Vagina (tissue), 2 donors: Measurements from ENCODE around the gene PHKA2. TPM values are rescaled to one million over a fixed set of nuclear protein-coding genes. Genes with fewer than 3 reads are reported as not detected.

Source experiments
- DNase-seq, 2 donors: peaks; one replicate each; pipeline ENCODE4 v3.0.0-alpha.2; 2017; ENCODE audit errors: extremely low spot score in 2 of 2
- H3K27ac ChIP-seq: fragments of 200-600 bp; sonication (generic); one replicate; pipeline ENCODE4 v1.5.1; 2019
- H3K27me3 ChIP-seq: fragments of 200-600 bp; sonication (generic); one replicate; pipeline ENCODE4 v1.5.1; 2019
- H3K36me3 ChIP-seq, 2 donors: fragments of 200-600 bp; sonication (generic); one replicate each; pipeline ENCODE4 v1.5.1; 2017 to 2019
- H3K4me1 ChIP-seq: fragments of 200-600 bp; sonication (generic); one replicate; pipeline ENCODE4 v1.5.1; 2019
- H3K4me3 ChIP-seq, 2 donors: fragments of 200-600 bp; sonication (generic); 1 replicate in 1 of 2; 2 replicates in 1 of 2; pipeline ENCODE4 v1.5.1; 2016 to 2019
- H3K9me3 ChIP-seq: fragments of 200-600 bp; sonication (generic); one replicate; pipeline ENCODE4 v1.5.1; 2019
- POLR2A ChIP-seq, 2 donors: fragments of 450-650 bp; IDR thresholded peaks; one replicate each; pipeline ENCODE4 v1.6.1; 2017; ENCODE audit warnings: antibody characterized with exemption in 2 of 2, mild to moderate bottlenecking in 2 of 2, moderate library complexity in 2 of 2
- POLR2AphosphoS5 ChIP-seq, 2 donors: sonication (generic); formaldehyde crosslinking; IDR thresholded peaks; one replicate each; pipeline ENCODE4 v1.9.0; 2017; ENCODE audit warnings: antibody characterized with exemption in 2 of 2, mild to moderate bottlenecking in 2 of 2, low read depth in 1 of 2; ENCODE audit not compliant: insufficient read depth in 1 of 2
- intact Hi-C: fragments of 100-400 bp; cut with DNase I; formaldehyde crosslinking; loops from one replicate; pipeline ENCODE4 v1.15.1; 2023
- total RNA-seq: library from RNA; depleted of rRNA; stranded (reverse); fragments of >200 nt; gene quantifications from one replicate; pipeline ENCODE4 v1.2.3, GENCODE V29; 2016
- TF ChIP-seq, protein P1 (sequence below), 3 experiments: fragments of 450-650 bp in 2 of 3; fragments of 200-600 bp in 1 of 3; sonication (generic) in 1 of 3; IDR thresholded peaks; one replicate each; pipeline ENCODE4 v1.5.1; 2017 to 2019; ENCODE audit warnings: antibody characterized with exemption in 3 of 3, mild to moderate bottlenecking in 2 of 3, moderate library complexity in 2 of 3

The PHKA2 gene, protein sequence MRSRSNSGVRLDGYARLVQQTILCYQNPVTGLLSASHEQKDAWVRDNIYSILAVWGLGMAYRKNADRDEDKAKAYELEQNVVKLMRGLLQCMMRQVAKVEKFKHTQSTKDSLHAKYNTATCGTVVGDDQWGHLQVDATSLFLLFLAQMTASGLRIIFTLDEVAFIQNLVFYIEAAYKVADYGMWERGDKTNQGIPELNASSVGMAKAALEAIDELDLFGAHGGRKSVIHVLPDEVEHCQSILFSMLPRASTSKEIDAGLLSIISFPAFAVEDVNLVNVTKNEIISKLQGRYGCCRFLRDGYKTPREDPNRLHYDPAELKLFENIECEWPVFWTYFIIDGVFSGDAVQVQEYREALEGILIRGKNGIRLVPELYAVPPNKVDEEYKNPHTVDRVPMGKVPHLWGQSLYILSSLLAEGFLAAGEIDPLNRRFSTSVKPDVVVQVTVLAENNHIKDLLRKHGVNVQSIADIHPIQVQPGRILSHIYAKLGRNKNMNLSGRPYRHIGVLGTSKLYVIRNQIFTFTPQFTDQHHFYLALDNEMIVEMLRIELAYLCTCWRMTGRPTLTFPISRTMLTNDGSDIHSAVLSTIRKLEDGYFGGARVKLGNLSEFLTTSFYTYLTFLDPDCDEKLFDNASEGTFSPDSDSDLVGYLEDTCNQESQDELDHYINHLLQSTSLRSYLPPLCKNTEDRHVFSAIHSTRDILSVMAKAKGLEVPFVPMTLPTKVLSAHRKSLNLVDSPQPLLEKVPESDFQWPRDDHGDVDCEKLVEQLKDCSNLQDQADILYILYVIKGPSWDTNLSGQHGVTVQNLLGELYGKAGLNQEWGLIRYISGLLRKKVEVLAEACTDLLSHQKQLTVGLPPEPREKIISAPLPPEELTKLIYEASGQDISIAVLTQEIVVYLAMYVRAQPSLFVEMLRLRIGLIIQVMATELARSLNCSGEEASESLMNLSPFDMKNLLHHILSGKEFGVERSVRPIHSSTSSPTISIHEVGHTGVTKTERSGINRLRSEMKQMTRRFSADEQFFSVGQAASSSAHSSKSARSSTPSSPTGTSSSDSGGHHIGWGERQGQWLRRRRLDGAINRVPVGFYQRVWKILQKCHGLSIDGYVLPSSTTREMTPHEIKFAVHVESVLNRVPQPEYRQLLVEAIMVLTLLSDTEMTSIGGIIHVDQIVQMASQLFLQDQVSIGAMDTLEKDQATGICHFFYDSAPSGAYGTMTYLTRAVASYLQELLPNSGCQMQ
- 29.5 TPM for total RNA-seq

DNA sequence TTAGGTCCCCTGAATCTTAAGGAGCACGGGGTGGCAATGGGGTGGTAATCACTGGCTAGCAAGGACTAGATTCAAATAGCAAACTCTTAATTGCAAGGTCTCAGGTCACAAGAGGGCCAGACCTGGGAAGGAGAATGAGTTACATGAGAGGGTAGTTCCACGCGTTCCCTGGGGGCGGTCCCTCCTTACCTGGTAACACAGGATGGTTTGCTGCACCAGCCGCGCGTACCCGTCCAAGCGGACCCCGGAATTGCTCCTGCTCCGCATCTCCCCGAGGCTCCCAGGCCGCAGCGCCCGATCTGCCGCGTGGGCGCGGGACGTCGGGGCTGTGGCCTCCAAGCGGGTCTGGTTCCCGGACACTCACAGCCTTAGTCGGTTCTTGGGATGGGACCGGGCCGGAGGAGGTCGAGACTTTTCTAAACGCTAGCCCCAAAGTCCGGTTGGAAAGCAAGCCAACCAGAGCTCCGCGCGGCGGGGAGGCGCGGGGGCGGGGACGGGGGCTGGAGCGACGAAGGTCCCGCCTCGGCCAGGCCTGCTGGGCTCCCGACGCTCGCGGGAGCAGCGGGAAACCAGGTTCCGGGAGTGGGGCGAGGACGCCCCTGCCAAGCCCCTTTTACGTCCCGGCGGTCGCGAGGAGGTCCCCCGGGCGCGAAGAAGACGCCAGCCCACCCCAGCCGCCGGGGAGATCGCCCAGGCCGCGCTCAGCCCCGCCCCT, at the start of gene PHKA2:
Gene PHKA2, minus strand, starts transcription at position 449 of the 715 bp plus-strand sequence. Its CDS starts 182 bp downstream, at position 267.
- peak within 1 kb of the TSS; percentile 83 for H3K27ac ChIP-seq
- no peaks in the 10 kb centered on the region for H3K36me3 ChIP-seq
- H3K4me3 ChIP-seq = peak within 1 kb of the TSS; percentile 52 to 54
- no peak for DNase-seq
- no peaks in the 10 kb centered on the region for H3K27me3 ChIP-seq
- intact Hi-C loops = no loop called here
- H3K4me1 ChIP-seq = no peaks in the 10 kb centered on the region
- H3K9me3 ChIP-seq = no peaks in the 10 kb centered on the region
- TF ChIP-seq, protein P1, sequence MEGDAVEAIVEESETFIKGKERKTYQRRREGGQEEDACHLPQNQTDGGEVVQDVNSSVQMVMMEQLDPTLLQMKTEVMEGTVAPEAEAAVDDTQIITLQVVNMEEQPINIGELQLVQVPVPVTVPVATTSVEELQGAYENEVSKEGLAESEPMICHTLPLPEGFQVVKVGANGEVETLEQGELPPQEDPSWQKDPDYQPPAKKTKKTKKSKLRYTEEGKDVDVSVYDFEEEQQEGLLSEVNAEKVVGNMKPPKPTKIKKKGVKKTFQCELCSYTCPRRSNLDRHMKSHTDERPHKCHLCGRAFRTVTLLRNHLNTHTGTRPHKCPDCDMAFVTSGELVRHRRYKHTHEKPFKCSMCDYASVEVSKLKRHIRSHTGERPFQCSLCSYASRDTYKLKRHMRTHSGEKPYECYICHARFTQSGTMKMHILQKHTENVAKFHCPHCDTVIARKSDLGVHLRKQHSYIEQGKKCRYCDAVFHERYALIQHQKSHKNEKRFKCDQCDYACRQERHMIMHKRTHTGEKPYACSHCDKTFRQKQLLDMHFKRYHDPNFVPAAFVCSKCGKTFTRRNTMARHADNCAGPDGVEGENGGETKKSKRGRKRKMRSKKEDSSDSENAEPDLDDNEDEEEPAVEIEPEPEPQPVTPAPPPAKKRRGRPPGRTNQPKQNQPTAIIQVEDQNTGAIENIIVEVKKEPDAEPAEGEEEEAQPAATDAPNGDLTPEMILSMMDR (IDR thresholded peaks at IDR 0.05) = no peak
- TF ChIP-seq POLR2AphosphoS5 (IDR thresholded peaks at IDR 0.05; ENCODE audit: insufficient read depth in 1 of 2, low read depth in 1 of 2) (no peak), POLR2A (IDR thresholded peaks at IDR 0.05) (no peak)

DNA sequence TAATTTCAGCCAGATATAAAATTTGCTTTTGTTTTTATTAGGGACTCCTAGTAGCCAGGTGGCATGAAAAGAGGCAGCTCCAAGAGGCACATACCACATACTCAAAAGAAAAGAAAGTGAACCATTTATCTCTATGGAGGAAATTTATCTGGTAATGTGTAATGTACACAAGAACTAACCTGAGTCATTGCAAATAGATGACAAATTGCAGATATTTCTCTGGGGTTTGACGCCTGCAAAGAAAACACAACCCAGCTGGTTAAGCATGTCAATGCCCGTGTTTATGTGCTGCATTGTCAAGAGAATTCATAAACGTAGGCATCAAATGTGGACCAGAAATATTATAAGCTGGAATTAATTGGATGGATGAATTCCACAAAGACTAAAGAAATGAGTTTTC, 46.9 kb upstream of the PHKA2 start:
- no peak for TF ChIP-seq POLR2AphosphoS5 (IDR thresholded peaks at IDR 0.05; ENCODE audit: insufficient read depth in 1 of 2, low read depth in 1 of 2)
- no peak for TF ChIP-seq POLR2A (IDR thresholded peaks at IDR 0.05)
- TF ChIP-seq, protein P1 (IDR thresholded peaks at IDR 0.05) = no peak
- DNase-seq = no peak
- H3K4me3 ChIP-seq = no peak overlapping the region
- H3K4me1 ChIP-seq = no peaks in the 10 kb centered on the region
- H3K9me3 ChIP-seq = no peaks in the 10 kb centered on the region
- no peak overlapping the region for H3K27ac ChIP-seq
- H3K36me3 ChIP-seq = no peaks in the 10 kb centered on the region
- H3K27me3 ChIP-seq = no peaks in the 10 kb centered on the region
- intact Hi-C loops = no loop called here

DNA sequence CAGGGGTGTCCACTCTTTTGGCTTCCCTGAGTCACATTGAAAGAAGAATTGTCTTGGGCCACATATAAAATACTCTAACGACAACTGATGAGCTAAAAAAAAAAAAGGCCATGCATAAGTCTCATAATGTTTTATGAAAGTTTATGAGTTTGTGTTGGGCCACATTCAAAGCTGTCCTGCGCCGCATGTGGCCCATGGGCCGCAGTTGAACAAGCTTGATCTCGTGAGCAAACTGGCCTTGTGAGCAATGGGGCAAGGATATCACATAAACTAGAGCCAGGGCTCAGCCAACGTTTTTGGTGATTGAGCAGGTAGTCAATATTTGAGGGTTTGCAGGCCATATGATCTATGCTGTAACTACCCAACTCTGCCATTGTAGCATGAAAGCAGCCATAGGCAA, 44.6 kb upstream of the PHKA2 start:
- TF ChIP-seq, protein P1 (IDR thresholded peaks at IDR 0.05) = no peak
- TF ChIP-seq POLR2AphosphoS5 (IDR thresholded peaks at IDR 0.05; ENCODE audit: insufficient read depth in 1 of 2, low read depth in 1 of 2) = no peak
- TF ChIP-seq POLR2A (IDR thresholded peaks at IDR 0.05) = no peak
- H3K4me3 ChIP-seq = no peak overlapping the region
- H3K27ac ChIP-seq = no peak overlapping the region
- intact Hi-C loops = no loop called here
- no peaks in the 10 kb centered on the region for H3K36me3 ChIP-seq
- DNase-seq = no peak
- H3K9me3 ChIP-seq = no peaks in the 10 kb centered on the region
- H3K4me1 ChIP-seq = no peaks in the 10 kb centered on the region
- H3K27me3 ChIP-seq = no peaks in the 10 kb centered on the region

DNA sequence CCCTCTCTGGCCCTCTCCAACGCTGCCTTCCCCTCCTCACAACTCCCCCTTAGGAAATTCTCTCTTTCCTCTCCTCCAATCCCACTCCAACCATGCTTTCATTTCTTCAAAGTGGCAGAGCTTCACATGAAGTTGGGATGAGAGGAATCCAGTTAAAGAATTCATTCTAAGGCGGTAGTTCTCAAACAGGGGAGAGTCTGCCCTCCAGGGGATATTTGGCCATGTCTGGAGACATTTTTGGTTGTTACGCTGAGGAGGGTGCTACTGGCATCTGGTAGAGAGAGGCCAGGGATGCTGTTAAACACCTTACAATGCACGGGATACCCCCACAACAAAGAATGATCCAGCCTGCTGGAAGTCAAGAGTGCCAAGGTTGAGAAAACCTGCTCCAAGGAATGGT, 40.5 kb upstream of the PHKA2 start:
- intact Hi-C loops = no loop called here
- Histone ChIP-seq H3K27ac (no peak overlapping the region), H3K27me3 (no peaks in the 10 kb centered on the region), H3K36me3 (no peaks in the 10 kb centered on the region), H3K4me3 (no peak overlapping the region), H3K4me1 (no peaks in the 10 kb centered on the region), H3K9me3 (no peaks in the 10 kb centered on the region)
- no peak for DNase-seq
- TF ChIP-seq POLR2A (IDR thresholded peaks at IDR 0.05) = no peak
- TF ChIP-seq, protein P1 (IDR thresholded peaks at IDR 0.05) = no peak
- no peak for TF ChIP-seq POLR2AphosphoS5 (IDR thresholded peaks at IDR 0.05; ENCODE audit: insufficient read depth in 1 of 2, low read depth in 1 of 2)
